Heart left ventricle (tissue), 16 donors: ENCODE measurements around the gene CFAP57. TPM values are rescaled to one million over a fixed set of nuclear protein-coding genes. Genes with fewer than 3 reads are reported as not detected.

Experiments used
- ATAC-seq, 4 donors: fragments of 200-7000 bp; cut with Tn5 transposase; one replicate each; pipeline ENCODE4 v1.9.1; 2020 to 2022; ENCODE audit warnings: moderate library complexity in 4 of 4, mild to moderate bottlenecking in 3 of 4, moderate number of reproducible peaks in 1 of 4
- DNase-seq, 5 donors: peaks; one replicate each; pipeline ENCODE4 v3.0.0-alpha.2; 2020
- H3K27ac ChIP-seq, 12 donors: fragments of 200-600 bp; sonication (generic) in 4 of 12; one replicate each; pipeline versions ENCODE4 v1.5.0 to v1.8.0; 2016 to 2022; ENCODE audit warnings: mild to moderate bottlenecking in 2 of 12
- H3K27me3 ChIP-seq, 9 donors: fragments of 200-600 bp; sonication (generic) in 2 of 9; one replicate each; pipeline versions ENCODE4 v1.5.1 to v1.8.0; 2016 to 2022; ENCODE audit warnings: mild to moderate bottlenecking in 3 of 9
- H3K36me3 ChIP-seq, 9 donors: fragments of 200-600 bp; sonication (generic) in 2 of 9; one replicate each; pipeline versions ENCODE4 v1.5.0 to v1.8.0; 2018 to 2022; ENCODE audit warnings: mild to moderate bottlenecking in 2 of 9
- H3K4me1 ChIP-seq, 12 donors: fragments of 200-600 bp; sonication (generic) in 4 of 12; one replicate each; pipeline versions ENCODE4 v1.5.0 to v1.8.0; 2016 to 2022; ENCODE audit warnings: mild to moderate bottlenecking in 3 of 12
- H3K4me3 ChIP-seq, 12 donors: fragments of 200-600 bp; sonication (generic) in 4 of 12; one replicate each; pipeline versions ENCODE4 v1.5.0 to v1.8.0; 2017 to 2022; ENCODE audit warnings: mild to moderate bottlenecking in 9 of 12, moderate library complexity in 4 of 12
- H3K9me3 ChIP-seq, 12 donors: fragments of 200-600 bp; sonication (generic) in 4 of 12; one replicate each; pipeline versions ENCODE4 v1.5.0 to v1.8.0; 2016 to 2022; ENCODE audit warnings: mild to moderate bottlenecking in 1 of 12
- CTCF ChIP-seq, 12 donors: fragments of 200-600 bp; sonication (generic) in 4 of 12; IDR thresholded peaks; one replicate each; pipeline versions ENCODE4 v1.5.0 to v1.8.0; 2018 to 2022; ENCODE audit warnings: antibody characterized with exemption in 12 of 12, mild to moderate bottlenecking in 5 of 12
- POLR2A ChIP-seq, 2 donors: fragments of 450-650 bp; IDR thresholded peaks; one replicate each; pipeline ENCODE4 v1.6.1; 2017; ENCODE audit warnings: antibody characterized with exemption in 2 of 2, mild to moderate bottlenecking in 2 of 2, moderate library complexity in 2 of 2
- WGBS, 4 donors: extraction: QIAGEN DNeasy Blood & Tissue Kit in 2 of 4; methylation state at CpG; one replicate each; pipeline versions ENCODE4 v1.1.5 to v1.1.7; 2013 to 2018; 5-methylcytosine and 5-hydroxymethylcytosine counted together
- intact Hi-C, 10 donors: fragments of 100-400 bp; cut with DNase I; formaldehyde crosslinking; loops; one replicate each; pipeline versions ENCODE4 v1.11.1 to v1.14.2; 2022
- polyA plus RNA-seq, 2 donors: library from polyadenylated mRNA; stranded (reverse); fragments of 200-250 nt; gene quantifications; one replicate each; pipeline ENCODE4 v1.2.3, GENCODE V29; 2013
- total RNA-seq, 9 donors: library from RNA; depleted of rRNA in 2 of 9; stranded (reverse); fragments of >200 nt in 2 of 9; fragmentation: NEBNext Ultra II Directional in 3 of 9; extraction: Animal tissue kit (Norgen Biotek cat#: 25700) in 3 of 9; gene quantifications; one replicate each; pipeline versions ENCODE4 v1.1.0 to v1.2.4, GENCODE V29; 2016 to 2023
- donor health status: ischemic (EF 13 %, LVEDD 7.1; RV severe dilation, severe dysfunction).
- donor health status: healthy with polysubstance abuse.
- donor health status: DM: no; HTN: yes; CAD: no.
- donor health status: DM: no; HTN: no; CAD: no.
- donor health status: ischemic (EF 25% LVEDD 6.9; RV normal size, moderate dysfunction).
- donor health status: ischemic (EF 25% LVEDD 5.7; RV mildly dilated, moderate dysfunction).
- donor health status: healthy.
- donor health status: DM: yes; HTN: yes; CAD: no.
- donor health status: ischemic (EF 35%, LVEDD 5.7; RV mildly dilated, moderate dysfunction).
- donor health status: nonischemic (EF 11% LVEDD 7.7; RV severe dilation, severe dysfunction).
- donor health status: DM: yes; HTN: yes; CAD: no.
- donor health status: PGD.
- donor health status: ischemic (EF 29% LVEDD 5.4; RV normal size, mild dysfunction).
- donor health status: nonischemic (EF 23%, LVEDD 6.1; RV moderate dilation, normal function).

Gene CFAP57
- total and polyA plus RNA-seq, 11 donors = 0.07 to 0.34 (median 0.13) TPM; not detected in 5

- Histone ChIP-seq H3K9me3 (peaks cover 0 to 27% (median 4%) of the 10 kb centered on the region in 12 donors), H3K36me3 (no peaks in the 10 kb centered on the region), H3K27ac (no peak overlapping the region), H3K27me3 (no peaks in the 10 kb centered on the region), H3K4me3 (no peak overlapping the region), H3K4me1 (no peaks in the 10 kb centered on the region)
- DNase-seq (no peak), ATAC-seq (no peak)
- intact Hi-C loops = no loop called here
- no peak for TF ChIP-seq POLR2A (IDR thresholded peaks at IDR 0.05)
- TF ChIP-seq CTCF (IDR thresholded peaks at IDR 0.05) = no peak
These were observed 22.4 kb downstream of the CFAP57 start for GRCh38 chr1:43194509-43194908.

GRCh38 chr1:43197343-43198127, 25.4 kb downstream of the CFAP57 start:
- intact Hi-C loops = no loop called here
- no peak overlapping the region for H3K4me3 ChIP-seq
- no peaks in the 10 kb centered on the region for H3K4me1 ChIP-seq
- no peaks in the 10 kb centered on the region for H3K27me3 ChIP-seq
- DNase-seq (no peak), ATAC-seq (no peak)
- no peak overlapping the region for H3K27ac ChIP-seq
- H3K36me3 ChIP-seq = no peaks in the 10 kb centered on the region
- 85 to 88% (median 87%) methylated on average over 7 of the region's 7 CpGs for WGBS, 4 donors
- H3K9me3 ChIP-seq = peaks cover 0 to 11% (median 3%) of the 10 kb centered on the region in 12 donors
- TF ChIP-seq POLR2A (IDR thresholded peaks at IDR 0.05) = no peak
- TF ChIP-seq CTCF (IDR thresholded peaks at IDR 0.05) = no peak

GRCh38 chr1:43199093-43199726, 27.1 kb downstream of the CFAP57 start:
- 69 to 78% (median 74%) methylated on average over 8 of the region's 8 CpGs for WGBS, 4 donors
- intact Hi-C loops = no loop called here
- TF ChIP-seq POLR2A (IDR thresholded peaks at IDR 0.05) (no peak), CTCF (IDR thresholded peaks at IDR 0.05) (no peak)
- Histone ChIP-seq H3K4me3 (no peak overlapping the region), H3K36me3 (no peaks in the 10 kb centered on the region), H3K9me3 (peaks cover 0 to 21% (median 3%) of the 10 kb centered on the region in 12 donors), H3K27me3 (no peaks in the 10 kb centered on the region), H3K27ac (no peak overlapping the region), H3K4me1 (no peaks in the 10 kb centered on the region)
- no peak for ATAC-seq
- DNase-seq = no peak

- Histone ChIP-seq H3K4me1 (peaks cover 0 to 30% (median 20%) of the 10 kb centered on the region in 12 donors), H3K4me3 (no peak overlapping the region), H3K27ac (no peak overlapping the region), H3K9me3 (peaks cover 0 to 14% (median 0%) of the 10 kb centered on the region in 12 donors), H3K36me3 (no peaks in the 10 kb centered on the region), H3K27me3 (no peaks in the 10 kb centered on the region)
- TF ChIP-seq CTCF (IDR thresholded peaks at IDR 0.05) = no peak
- no peak for TF ChIP-seq POLR2A (IDR thresholded peaks at IDR 0.05)
- intact Hi-C loops = no loop called here
- ATAC-seq = no peak
- DNase-seq = no peak
- 80 to 98% (median 89%) methylated on average over 3 of the region's 3 CpGs for WGBS, 4 donors
These were observed 31.7 kb downstream of the CFAP57 start for GRCh38 chr1:43203859-43204258.
